IPS-15b (cell line): Measurements from ENCODE around the gene ARSI.

Source experiments
- H3K27me3 ChIP-seq: one replicate; pipeline ENCODE4 v1.6.1; 2013; ENCODE audit warnings: low read length; ENCODE audit not compliant: control insufficient read depth, insufficient read depth
- H3K36me3 ChIP-seq: one replicate; pipeline ENCODE4 v1.6.1; 2013; ENCODE audit warnings: low read length; ENCODE audit not compliant: control insufficient read depth, insufficient read depth
- H3K4me1 ChIP-seq: one replicate; pipeline ENCODE4 v1.6.1; 2013; ENCODE audit warnings: mild to moderate bottlenecking, low read length; ENCODE audit not compliant: control insufficient read depth, insufficient read depth
- H3K4me3 ChIP-seq: one replicate; pipeline ENCODE4 v1.5.1; 2013; ENCODE audit warnings: low read depth, low read length
- H3K9ac ChIP-seq: one replicate; pipeline ENCODE4 v1.6.1; 2013; ENCODE audit warnings: low read depth, mild to moderate bottlenecking, low read length
- H3K9me3 ChIP-seq: one replicate; pipeline ENCODE4 v1.6.1; 2013; ENCODE audit warnings: mild to moderate bottlenecking, low read length; ENCODE audit not compliant: control insufficient read depth, insufficient read depth

Gene ARSI

GRCh38 chr5:150270541-150271295 is 32.0 kb downstream of the ARSI start:
- H3K27me3 ChIP-seq, result no peaks in the 10 kb centered on the region
- H3K4me1 ChIP-seq, result peaks cover 4% of the 10 kb centered on the region
- no peaks in the 10 kb centered on the region for H3K9me3 ChIP-seq
- no peak overlapping the region for H3K9ac ChIP-seq
- no peak overlapping the region for H3K4me3 ChIP-seq
- H3K36me3 ChIP-seq, result no peaks in the 10 kb centered on the region

GRCh38 chr5:150266871-150267291 is 35.8 kb downstream of the ARSI start:
- H3K9ac ChIP-seq, result no peak overlapping the region
- H3K4me3 ChIP-seq, result no peak overlapping the region
- no peaks in the 10 kb centered on the region for H3K9me3 ChIP-seq
- H3K36me3 ChIP-seq, result no peaks in the 10 kb centered on the region
- peaks cover 4% of the 10 kb centered on the region for H3K4me1 ChIP-seq
- H3K27me3 ChIP-seq, result no peaks in the 10 kb centered on the region

DNA sequence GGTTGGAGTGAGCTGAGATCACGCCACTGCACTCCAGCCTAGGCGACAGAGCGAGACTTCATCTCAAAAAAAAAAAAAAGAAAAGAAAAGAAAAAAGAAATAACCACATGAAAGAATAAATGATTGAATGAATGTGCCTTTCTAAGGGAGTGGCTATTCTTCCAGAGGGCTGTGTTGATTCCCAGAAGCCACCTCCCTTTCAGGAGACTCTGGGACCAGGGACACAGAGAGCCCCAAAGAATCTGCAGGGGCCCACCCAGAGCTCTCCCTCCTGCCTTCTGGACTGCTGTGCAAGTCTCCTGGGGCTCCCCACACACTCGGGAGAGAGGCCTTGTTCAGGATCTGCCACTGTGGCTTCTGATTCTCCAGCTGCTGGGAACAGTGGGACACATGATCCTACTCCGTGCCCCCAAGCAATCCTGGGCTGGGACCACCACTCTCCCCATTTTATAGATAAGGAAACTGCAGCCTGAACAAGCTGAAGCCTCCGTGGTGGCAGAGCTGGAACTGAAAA is 36.8 kb downstream of the ARSI start:
- Histone ChIP-seq H3K36me3 (no peaks in the 10 kb centered on the region), H3K4me1 (peaks cover 3% of the 10 kb centered on the region), H3K4me3 (no peak overlapping the region), H3K27me3 (no peaks in the 10 kb centered on the region), H3K9ac (no peak overlapping the region), H3K9me3 (no peaks in the 10 kb centered on the region)

GRCh38 chr5:150264667-150265603 is 37.8 kb downstream of the ARSI start:
- Histone ChIP-seq H3K9me3 (no peaks in the 10 kb centered on the region), H3K4me1 (no peaks in the 10 kb centered on the region), H3K4me3 (no peak overlapping the region), H3K36me3 (no peaks in the 10 kb centered on the region), H3K27me3 (no peaks in the 10 kb centered on the region), H3K9ac (no peak overlapping the region)

DNA sequence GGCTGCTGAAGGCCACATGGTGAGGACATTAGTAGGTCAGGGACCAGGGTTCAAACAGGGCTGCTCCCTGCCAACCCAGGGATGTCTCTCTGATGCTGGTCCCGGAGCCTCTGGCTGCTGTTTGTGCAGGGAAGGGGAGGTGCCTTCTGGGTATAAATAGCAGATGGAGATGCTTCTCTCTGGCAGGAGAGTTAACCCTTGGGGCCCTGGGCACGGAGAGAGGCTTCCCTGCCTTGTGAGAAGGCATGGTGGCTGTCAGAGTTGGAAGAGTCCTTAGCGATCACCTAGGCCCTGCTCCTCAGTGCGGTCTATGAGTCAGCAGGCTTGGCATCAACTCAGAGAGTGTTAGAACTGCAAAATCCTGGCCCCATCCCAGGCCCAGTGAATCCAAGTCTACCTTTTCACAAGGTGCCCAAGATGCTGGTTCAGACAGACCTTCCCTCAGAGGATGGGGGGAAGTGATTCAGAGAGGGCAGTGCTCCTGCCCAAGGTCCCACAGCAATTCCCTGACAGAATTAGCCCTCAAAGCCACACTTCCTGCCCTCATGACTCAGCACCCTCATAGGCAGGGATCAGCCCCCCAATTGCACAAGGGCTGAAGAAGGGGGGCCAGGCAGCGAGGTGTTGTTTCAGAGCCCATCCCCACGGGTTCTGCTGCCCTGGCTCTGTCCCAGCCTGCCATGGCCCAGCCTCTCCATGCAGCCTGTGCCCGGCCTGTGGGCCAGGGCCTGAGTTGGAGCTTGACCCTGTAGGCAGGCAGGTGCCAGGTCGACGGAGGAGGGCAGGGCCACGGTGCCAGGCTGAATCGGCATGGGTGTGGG is 38.7 kb downstream of the ARSI start:
- Histone ChIP-seq H3K27me3 (no peaks in the 10 kb centered on the region), H3K4me3 (no peak overlapping the region), H3K9ac (no peak overlapping the region), H3K9me3 (no peaks in the 10 kb centered on the region), H3K4me1 (no peaks in the 10 kb centered on the region), H3K36me3 (no peaks in the 10 kb centered on the region)

GRCh38 chr5:150263375-150263775 is 39.3 kb downstream of the ARSI start:
- H3K4me1 ChIP-seq, result no peaks in the 10 kb centered on the region
- no peaks in the 10 kb centered on the region for H3K36me3 ChIP-seq
- no peaks in the 10 kb centered on the region for H3K27me3 ChIP-seq
- no peak overlapping the region for H3K4me3 ChIP-seq
- no peak overlapping the region for H3K9ac ChIP-seq
- H3K9me3 ChIP-seq, result no peaks in the 10 kb centered on the region

DNA sequence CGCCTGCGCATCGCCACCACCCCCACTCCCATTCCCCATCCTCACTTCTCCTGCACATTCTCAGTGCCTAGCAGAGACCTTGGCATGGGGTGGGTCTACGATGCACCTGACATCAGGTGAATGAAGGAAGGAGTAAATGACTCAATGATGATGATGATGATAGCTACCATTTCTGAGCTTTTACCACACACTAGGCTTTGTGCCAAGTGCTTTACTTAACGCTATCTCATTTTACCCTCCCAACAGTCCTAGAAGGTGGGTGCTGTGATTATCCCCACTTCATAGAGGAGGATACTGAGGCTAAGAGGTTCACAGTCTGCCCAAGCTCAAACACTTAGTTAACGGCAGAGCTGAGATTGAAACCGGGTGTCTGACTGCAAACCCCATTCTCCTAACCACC is 40.2 kb downstream of the ARSI start:
- H3K9me3 ChIP-seq, result no peaks in the 10 kb centered on the region
- no peak overlapping the region for H3K4me3 ChIP-seq
- H3K4me1 ChIP-seq, result no peaks in the 10 kb centered on the region
- no peaks in the 10 kb centered on the region for H3K27me3 ChIP-seq
- H3K36me3 ChIP-seq, result no peaks in the 10 kb centered on the region
- no peak overlapping the region for H3K9ac ChIP-seq

GRCh38 chr5:150261231-150261630 is 41.5 kb downstream of the ARSI start:
- H3K4me3 ChIP-seq, result no peak overlapping the region
- no peaks in the 10 kb centered on the region for H3K27me3 ChIP-seq
- no peaks in the 10 kb centered on the region for H3K9me3 ChIP-seq
- no peak overlapping the region for H3K9ac ChIP-seq
- peaks cover 1% of the 10 kb centered on the region for H3K4me1 ChIP-seq
- no peaks in the 10 kb centered on the region for H3K36me3 ChIP-seq

DNA sequence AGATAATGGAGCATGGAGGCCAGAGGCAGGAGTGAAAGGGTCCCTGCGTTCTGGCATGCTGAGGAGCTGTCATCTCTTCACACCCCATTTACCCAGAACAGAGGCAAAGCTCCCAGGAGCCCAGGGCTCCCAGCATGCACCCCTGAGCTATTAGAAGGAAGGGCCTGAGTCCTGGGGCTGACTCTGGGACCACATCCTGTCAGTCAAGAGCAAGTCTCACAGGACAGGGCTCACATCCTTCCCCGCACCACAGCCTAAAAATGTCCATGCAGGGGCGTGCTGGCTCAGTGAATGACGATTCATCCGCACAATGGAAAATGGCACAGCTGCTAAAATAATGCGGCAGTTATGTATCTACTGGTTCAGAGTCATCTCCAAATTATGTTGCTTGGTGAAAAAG is 44.6 kb downstream of the ARSI start:
- Histone ChIP-seq H3K9ac (no peak overlapping the region), H3K4me3 (no peak overlapping the region), H3K9me3 (no peaks in the 10 kb centered on the region), H3K4me1 (peaks cover 5% of the 10 kb centered on the region), H3K27me3 (no peaks in the 10 kb centered on the region), H3K36me3 (no peaks in the 10 kb centered on the region)

DNA sequence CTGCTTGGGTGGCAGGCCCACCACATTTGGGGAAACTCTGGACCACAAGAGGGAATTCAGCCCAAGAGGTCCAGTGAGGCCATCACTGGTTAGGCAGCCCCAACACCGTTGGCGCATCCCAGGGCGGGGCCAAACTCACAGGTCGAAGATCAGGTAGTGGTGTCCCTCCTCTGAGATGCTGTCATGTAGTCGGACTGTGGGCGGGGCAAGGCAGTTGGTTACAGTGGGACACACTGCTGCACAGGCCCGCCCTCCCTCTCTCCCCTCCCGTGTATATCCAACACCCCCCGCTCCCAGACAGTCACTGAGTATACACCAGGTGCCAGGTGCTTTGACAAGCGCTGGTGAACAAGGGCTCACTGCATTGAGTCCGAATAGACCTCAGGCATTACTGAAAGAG is 45.3 kb downstream of the ARSI start:
- no peaks in the 10 kb centered on the region for H3K27me3 ChIP-seq
- H3K9ac ChIP-seq, result no peak overlapping the region
- no peak overlapping the region for H3K4me3 ChIP-seq
- H3K9me3 ChIP-seq, result no peaks in the 10 kb centered on the region
- H3K4me1 ChIP-seq, result peaks cover 5% of the 10 kb centered on the region
- no peaks in the 10 kb centered on the region for H3K36me3 ChIP-seq

DNA sequence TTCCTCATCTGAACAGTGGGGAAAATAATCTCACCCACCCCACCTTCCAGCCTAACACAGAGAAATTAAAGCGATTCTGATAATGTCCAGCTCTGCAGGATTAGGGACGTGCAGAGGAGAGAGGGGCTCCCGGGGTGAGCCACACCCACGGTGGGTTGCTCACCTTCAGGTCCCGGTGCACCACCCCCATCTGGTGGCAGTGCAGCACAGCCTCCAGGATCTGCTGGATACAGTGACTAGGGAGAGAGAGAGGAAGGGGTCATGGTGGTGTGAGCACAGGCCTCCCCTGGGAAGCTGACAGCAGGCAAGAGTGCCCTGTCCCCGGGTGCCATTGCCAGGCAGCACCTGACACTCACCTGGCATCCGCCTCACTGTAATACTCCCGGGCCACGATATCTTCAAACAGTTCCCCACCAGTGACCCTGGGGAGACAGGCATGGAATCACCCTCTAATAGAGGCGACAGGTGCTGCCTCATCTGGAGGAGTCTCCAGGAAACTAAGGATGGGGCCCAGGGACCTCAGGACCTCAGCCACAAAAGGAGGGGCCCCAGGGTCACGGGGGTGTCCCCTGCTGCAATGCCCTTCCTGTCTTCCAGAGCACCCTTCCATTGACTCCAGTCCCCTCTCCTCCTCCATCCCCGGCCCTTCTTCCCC is 46.2 kb downstream of the ARSI start:
- Histone ChIP-seq H3K9ac (no peak overlapping the region), H3K9me3 (no peaks in the 10 kb centered on the region), H3K4me1 (peaks cover 5% of the 10 kb centered on the region), H3K27me3 (no peaks in the 10 kb centered on the region), H3K36me3 (no peaks in the 10 kb centered on the region), H3K4me3 (no peak overlapping the region)
